HL-60 (cell line): Measurements from ENCODE around the gene FNDC5.
"Not testable (repeated sequence)": the region's sequence is repeated elsewhere in the genome, so short reads cannot be mapped to it uniquely, and the experiment has no call there.

Source experiments
- DNase-seq, 2 experiments: peaks; one replicate each; pipeline ENCODE4 v3.0.0-alpha.2; 2010 to 2020; ENCODE audit warnings: low read depth in 1 of 2, low spot score in 1 of 2
- H3K27ac ChIP-seq: fragments of 250-450 bp; sonication (Bioruptor Pico); replicated peaks from 2 replicates; pipeline ENCODE4 v1.5.1; 2020; ENCODE audit warnings: mild to moderate bottlenecking, moderate library complexity
- H3K27me3 ChIP-seq: fragments of 250-450 bp; sonication (Bioruptor Pico); 2 replicates; pipeline ENCODE4 v1.5.1; 2021; ENCODE audit warnings: mild to moderate bottlenecking, moderate library complexity; ENCODE audit not compliant: insufficient read depth, poor library complexity, severe bottlenecking
- H3K4me3 ChIP-seq: replicated peaks from 2 replicates; pipeline ENCODE4 v1.5.1; 2011; ENCODE audit warnings: mild to moderate bottlenecking, control low read depth, low read length; ENCODE audit not compliant: insufficient read depth
- CTCF ChIP-seq: IDR thresholded peaks from one replicate; pipeline ENCODE4 v1.5.1; 2011; ENCODE audit warnings: low read length, control low read depth, inconsistent platforms; ENCODE audit not compliant: insufficient read depth
- GABPA ChIP-seq: IDR thresholded peaks from 2 replicates; pipeline ENCODE4 v1.6.1; 2012; ENCODE audit warnings: low read depth
- POLR2AphosphoS5 ChIP-seq: IDR thresholded peaks from 2 replicates; pipeline ENCODE4 v1.6.1; 2012; ENCODE audit warnings: low read depth
- REST ChIP-seq: IDR thresholded peaks from 2 replicates; pipeline ENCODE4 v1.6.1; 2012; ENCODE audit warnings: low read depth; ENCODE audit not compliant: insufficient replicate concordance
- SPI1 ChIP-seq: IDR thresholded peaks from 2 replicates; pipeline ENCODE4 v1.6.1; 2012; ENCODE audit warnings: low read depth, mild to moderate bottlenecking, borderline replicate concordance

The FNDC5 gene

DNA sequence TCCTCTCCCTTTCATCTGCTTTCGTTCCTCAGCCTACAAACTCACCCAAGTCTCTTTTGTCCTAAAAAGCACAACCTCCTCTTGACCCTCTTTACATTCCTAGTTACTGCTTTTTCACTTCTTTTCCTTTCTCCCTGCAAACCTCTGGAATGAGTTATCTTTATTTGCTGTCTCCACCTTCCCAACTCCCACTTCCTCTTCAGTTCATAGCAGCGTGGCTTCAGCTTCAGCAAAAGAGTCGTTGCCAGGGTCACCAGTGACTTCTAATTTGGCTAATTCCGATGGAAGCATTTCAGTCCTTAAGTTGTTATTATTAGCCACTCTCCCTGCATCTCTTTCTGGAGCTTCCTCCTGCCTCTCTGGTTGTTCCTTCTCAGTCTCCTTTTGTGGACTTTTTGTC is 36.7 kb upstream of the FNDC5 start:
- no peak for DNase-seq
- TF ChIP-seq REST, result no peak
- no peak for TF ChIP-seq CTCF
- TF ChIP-seq POLR2AphosphoS5, result no peak
- peak; percentile 32; the same call in 1 of the 2 replicates for TF ChIP-seq SPI1
- Histone ChIP-seq H3K27ac (no peak overlapping the region), H3K27me3 (peaks cover 15% of the 10 kb centered on the region), H3K4me3 (no peak overlapping the region)

GRCh38 chr1:32906654-32907053 is 35.9 kb upstream of the FNDC5 start:
- Histone ChIP-seq H3K27ac (no peak overlapping the region), H3K4me3 (no peak overlapping the region), H3K27me3 (peaks cover 17% of the 10 kb centered on the region)
- no peak for DNase-seq
- TF ChIP-seq GABPA, result no peak
- no peak for TF ChIP-seq POLR2AphosphoS5
- TF ChIP-seq REST, result no peak
- TF ChIP-seq CTCF, result no peak
- TF ChIP-seq SPI1, result no peak

GRCh38 chr1:32905588-32905987 is 34.9 kb upstream of the FNDC5 start:
- H3K27ac ChIP-seq, DNase-seq, H3K4me3 ChIP-seq: not testable (repeated sequence)
- peaks cover 24% of the 10 kb centered on the region for H3K27me3 ChIP-seq

GRCh38 chr1:32904797-32905196 is 34.1 kb upstream of the FNDC5 start:
- no peak overlapping the region for H3K4me3 ChIP-seq
- TF ChIP-seq REST, result no peak
- TF ChIP-seq GABPA, result no peak
- no peak for TF ChIP-seq CTCF
- TF ChIP-seq POLR2AphosphoS5, result no peak
- no peak for TF ChIP-seq SPI1
- H3K27ac ChIP-seq, result no peak overlapping the region
- no peak for DNase-seq
- H3K27me3 ChIP-seq, result peaks cover 32% of the 10 kb centered on the region
